IMR-90 (cell line): ENCODE measurements around the gene TEAD4. TPM values are rescaled to one million over a fixed set of nuclear protein-coding genes. Genes with fewer than 3 reads are reported as not detected.

Source experiments
- ATAC-seq: fragments of 200-7000 bp; cut with Tn5 transposase; 2 replicates; pipeline ENCODE4 v1.9.1; 2020; ENCODE audit warnings: low read depth, mild to moderate bottlenecking, moderate library complexity
- BruUV-seq: library from RNA; stranded (reverse); fragments of 400-500 nt; replicated peaks from 2 replicates; lab custom pipeline; 2021; lab: Mats Ljungman, UMichigan
- CTCF ChIA-PET: fragments of 300-600 bp; formaldehyde crosslinking; extraction: SDS; loops from one replicate; lab custom pipeline; 2021; ENCODE audit warnings: antibody characterized with exemption; lab: Yijun Ruan, JAX
- POLR2A ChIA-PET: fragments of 300-600 bp; sonication (Branson Sonifier 250); formaldehyde crosslinking; loops from one replicate; lab custom pipeline; 2022; ENCODE audit warnings: antibody characterized with exemption; ENCODE audit not compliant: unreplicated experiment; lab: Charles Lee
- DNase-seq: peaks from one replicate; pipeline ENCODE4 v3.0.0; 2013
- H2AFZ ChIP-seq: replicated peaks from 2 replicates; pipeline ENCODE3; 2013; ENCODE audit warnings: low read length, mild to moderate bottlenecking; ENCODE audit not compliant: poor library complexity
- H2AK5ac ChIP-seq: 2 replicates; pipeline ENCODE4 v1.6.1; 2013; ENCODE audit warnings: low read depth, low read length, inconsistent platforms
- H2AK9ac ChIP-seq: replicated peaks from 2 replicates; pipeline ENCODE3; 2013; ENCODE audit warnings: mild to moderate bottlenecking, low read depth, low read length, moderate library complexity; ENCODE audit not compliant: poor library complexity
- H2BK120ac ChIP-seq: 2 replicates; pipeline ENCODE4 v1.6.1; 2013; ENCODE audit warnings: low read depth, low read length, inconsistent platforms
- H2BK15ac ChIP-seq: 3 replicates; pipeline ENCODE4 v1.6.1; 2013; ENCODE audit warnings: low read depth, low read length, inconsistent platforms
- H2BK20ac ChIP-seq: 2 replicates; pipeline ENCODE4 v1.6.1; 2013; ENCODE audit warnings: low read depth, mild to moderate bottlenecking, inconsistent platforms, low read length, moderate library complexity
- H2BK5ac ChIP-seq: 2 replicates; pipeline ENCODE4 v1.6.1; 2013; ENCODE audit warnings: mild to moderate bottlenecking, low read depth, low read length, inconsistent platforms; ENCODE audit not compliant: poor library complexity, severe bottlenecking
- H3K14ac ChIP-seq: replicated peaks from 2 replicates; pipeline ENCODE4 v1.6.1; 2013; ENCODE audit warnings: low read depth, low read length, inconsistent platforms
- H3K18ac ChIP-seq: 2 replicates; pipeline ENCODE4 v1.6.1; 2013; ENCODE audit warnings: low read depth, low read length, control low read depth
- H3K23ac ChIP-seq: 2 replicates; pipeline ENCODE4 v1.6.1; 2013; ENCODE audit warnings: low read depth, low read length, inconsistent platforms
- H3K27ac ChIP-seq: 2 replicates; pipeline ENCODE4 v1.5.1; 2013; ENCODE audit warnings: mild to moderate bottlenecking, control low read depth, low read length; ENCODE audit not compliant: insufficient read depth
- H3K27me3 ChIP-seq: 2 replicates; pipeline ENCODE4 v1.6.1; 2013; ENCODE audit warnings: low read length; ENCODE audit not compliant: control insufficient read depth, insufficient read depth
- H3K36me3 ChIP-seq: 2 replicates; pipeline ENCODE4 v1.6.1; 2013; ENCODE audit warnings: low read length, mixed read lengths; ENCODE audit not compliant: control insufficient read depth, insufficient read depth
- H3K4ac ChIP-seq: 2 replicates; pipeline ENCODE4 v1.6.1; 2013; ENCODE audit warnings: low read depth, low read length, inconsistent platforms
- H3K4me1 ChIP-seq: 2 replicates; pipeline ENCODE4 v1.6.1; 2013; ENCODE audit warnings: low read length, mixed read lengths; ENCODE audit not compliant: control insufficient read depth, insufficient read depth
- H3K4me2 ChIP-seq: 2 replicates; pipeline ENCODE4 v1.6.1; 2013; ENCODE audit warnings: low read depth, mild to moderate bottlenecking, control low read depth, low read length, moderate library complexity
- H3K4me3 ChIP-seq: 2 replicates; pipeline ENCODE4 v1.5.1; 2013; ENCODE audit warnings: low read depth, mild to moderate bottlenecking, control low read depth, low read length, moderate library complexity; ENCODE audit not compliant: insufficient read depth
- H3K56ac ChIP-seq: 2 replicates; pipeline ENCODE4 v1.6.1; 2013; ENCODE audit warnings: low read length, inconsistent platforms; ENCODE audit not compliant: insufficient read depth; ENCODE audit errors: extremely low read depth
- H3K79me1 ChIP-seq, 2 experiments: 2 replicates each; pipeline ENCODE4 v1.6.1; 2013; ENCODE audit warnings: low read length in 2 of 2, inconsistent platforms in 1 of 2, low read depth in 1 of 2
- H3K9ac ChIP-seq: 2 replicates; pipeline ENCODE4 v1.6.1; 2013; ENCODE audit warnings: low read depth, low read length, control low read depth
- H3K9me1 ChIP-seq: 2 replicates; pipeline ENCODE4 v1.6.1; 2013; ENCODE audit warnings: low read length, inconsistent platforms; ENCODE audit not compliant: insufficient read depth
- H3K9me3 ChIP-seq: 2 replicates; pipeline ENCODE4 v1.6.1; 2013; ENCODE audit warnings: low read length; ENCODE audit not compliant: control insufficient read depth, insufficient read depth
- H4K20me1 ChIP-seq: 2 replicates; pipeline ENCODE4 v1.6.1; 2013; ENCODE audit warnings: low read length, inconsistent platforms; ENCODE audit not compliant: insufficient read depth
- H4K5ac ChIP-seq: 2 replicates; pipeline ENCODE4 v1.6.1; 2013; ENCODE audit warnings: mild to moderate bottlenecking, low read depth, low read length, control low read depth
- H4K8ac ChIP-seq, 2 experiments: 2 replicates each; pipeline ENCODE4 v1.6.1; 2013; ENCODE audit warnings: low read depth in 2 of 2, low read length in 2 of 2, control low read depth in 1 of 2, inconsistent platforms in 1 of 2
- H4K91ac ChIP-seq: 2 replicates; pipeline ENCODE4 v1.6.1; 2013; ENCODE audit warnings: low read depth, low read length, inconsistent platforms; ENCODE audit not compliant: insufficient read depth
- BHLHE40 ChIP-seq: fragments of 150-350 bp; IDR thresholded peaks from 2 replicates; pipeline ENCODE4 v1.6.1; 2016; ENCODE audit warnings: mild to moderate bottlenecking, low read depth, low read length
- CEBPB ChIP-seq: IDR thresholded peaks from 2 replicates; pipeline ENCODE4 v1.6.1; 2012; ENCODE audit warnings: low read depth, low read length, improper control_type of control experiment
- CHD1 ChIP-seq: IDR thresholded peaks from 2 replicates; pipeline ENCODE4 v1.6.1; 2012; ENCODE audit warnings: low read depth, low read length, improper control_type of control experiment
- CTCF ChIP-seq: conservative IDR thresholded peaks from 2 replicates; pipeline ENCODE4 v1.5.1; 2012; ENCODE audit warnings: mild to moderate bottlenecking, low read depth, low read length, improper control_type of control experiment
- ELK1 ChIP-seq: fragments of 150-350 bp; IDR thresholded peaks from 2 replicates; pipeline ENCODE4 v1.6.1; 2016; ENCODE audit warnings: low read depth, mild to moderate bottlenecking, low read length, moderate library complexity, borderline replicate concordance
- FOS ChIP-seq: fragments of 150-350 bp; IDR thresholded peaks from 2 replicates; pipeline ENCODE4 v1.6.1; 2016; ENCODE audit warnings: low read depth, low read length
- MAFK ChIP-seq: IDR thresholded peaks from 2 replicates; pipeline ENCODE4 v1.6.1; 2012; ENCODE audit warnings: low read depth, low read length, improper control_type of control experiment
- MAZ ChIP-seq: IDR thresholded peaks from 2 replicates; pipeline ENCODE4 v1.6.1; 2012; ENCODE audit warnings: low read depth, mild to moderate bottlenecking, low read length, improper control_type of control experiment, moderate library complexity, borderline replicate concordance
- MXI1 ChIP-seq: IDR thresholded peaks from 2 replicates; pipeline ENCODE4 v1.6.1; 2012; ENCODE audit warnings: low read depth, mild to moderate bottlenecking, low read length, moderate library complexity, borderline replicate concordance
- NFE2L2 ChIP-seq: fragments of 150-350 bp; IDR thresholded peaks from 2 replicates; pipeline ENCODE4 v1.6.1; 2016; ENCODE audit warnings: low read depth, mild to moderate bottlenecking, low read length
- POLR2A ChIP-seq: IDR thresholded peaks from 2 replicates; pipeline ENCODE4 v1.6.1; 2012; ENCODE audit warnings: mild to moderate bottlenecking, low read depth, low read length
- RAD21 ChIP-seq: IDR thresholded peaks from 2 replicates; pipeline ENCODE4 v1.6.1; 2012; ENCODE audit warnings: low read length, improper control_type of control experiment
- RCOR1 ChIP-seq: IDR thresholded peaks from 2 replicates; pipeline ENCODE4 v1.6.1; 2012; ENCODE audit warnings: mild to moderate bottlenecking, low read length, improper control_type of control experiment; ENCODE audit not compliant: insufficient replicate concordance
- RFX5 ChIP-seq: IDR thresholded peaks from 2 replicates; pipeline ENCODE4 v1.8.0; 2012; ENCODE audit warnings: low read depth, mild to moderate bottlenecking, low read length, moderate library complexity
- SMC3 ChIP-seq: fragments of 150-350 bp; IDR thresholded peaks from 2 replicates; pipeline ENCODE4 v1.6.1; 2016; ENCODE audit warnings: low read depth, mild to moderate bottlenecking, antibody characterized with exemption, low read length, moderate library complexity
- WGBS, 2 experiments: methylation state at CpG; one replicate each; pipeline versions ENCODE4 v1.1.5 to v1.1.7; 2013; ENCODE audit warnings: missing lambda C conversion rate in 2 of 2; ENCODE audit not compliant: insufficient read length in 1 of 2; ENCODE audit errors: extremely low coverage in 2 of 2; 5-methylcytosine and 5-hydroxymethylcytosine counted together
- dilution Hi-C: fragments of 300-500 bp; cut with HindIII; formaldehyde crosslinking; loops from one replicate; pipeline ENCODE4 v1.14.3; 2018; ENCODE audit warnings: low sequenced_read_pairs; ENCODE audit not compliant: unreplicated experiment
- in situ Hi-C: fragments of 300-500 bp; cut with MboI; formaldehyde crosslinking; loops from 3 replicates; pipeline ENCODE4 v1.14.3; 2019; ENCODE audit warnings: low sequenced_read_pairs, inconsistent platforms, mixed read lengths
- intact Hi-C: fragments of 100-400 bp; cut with micrococcal nuclease; formaldehyde crosslinking; loops from 2 replicates; pipeline ENCODE4 v1.10.0; 2022
- polyA plus RNA-seq, 3 experiments: library from polyadenylated mRNA; depleted of rRNA; stranded (reverse); fragments of >200 nt; gene quantifications; 2 replicates each; pipeline ENCODE4 v1.2.3, GENCODE V29; 2012; ENCODE audit warnings: low replicate concordance in 1 of 3
- total RNA-seq: library from RNA; depleted of rRNA; stranded (reverse); fragments of >200 nt; gene quantifications from 2 replicates; pipeline ENCODE4 v1.2.3, GENCODE V29; 2012
- TF ChIP-seq, protein P1 (sequence below): fragments of 150-350 bp; IDR thresholded peaks from 2 replicates; pipeline ENCODE4 v1.6.1; 2017; ENCODE audit warnings: mild to moderate bottlenecking, antibody characterized with exemption, low read length, low read depth

The TEAD4 gene
- total and polyA plus RNA-seq, 2 of the 4 experiments (the other 2 are of a cell fraction) = 8.8 to 24.9 TPM

DNA sequence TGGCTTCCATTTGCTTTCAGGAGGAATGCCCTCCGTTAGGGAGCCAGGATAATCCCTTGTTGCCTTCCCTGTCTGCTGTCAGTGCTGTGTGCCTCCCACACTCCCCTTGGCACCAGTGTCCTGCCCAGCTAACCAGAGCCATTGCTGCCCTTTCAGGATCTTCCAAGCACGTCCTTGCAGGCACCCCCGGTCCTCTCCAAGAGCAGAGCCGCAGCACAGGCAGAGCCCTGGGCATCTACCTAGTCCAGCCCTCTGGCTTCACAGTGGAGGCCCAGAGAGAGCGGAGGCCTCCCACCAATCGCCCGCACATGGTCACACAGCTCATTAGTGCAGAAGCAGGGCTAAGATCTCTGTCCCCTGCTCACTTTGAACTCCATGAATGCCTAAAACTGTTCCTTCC lies 79.0 kb downstream of the TEAD4 start:
- POLR2A ChIA-PET = no interaction called here
- BruUV-seq = no TSS peak

More for the DNA sequence above, 79.0 kb downstream of the TEAD4 start:
- H3K79me1 ChIP-seq = no peaks in the 10 kb centered on the region; a peak in 1 of 4 replicates
- H3K9ac ChIP-seq = no peak overlapping the region
- no peaks in the 10 kb centered on the region for H3K9me3 ChIP-seq
- H4K5ac ChIP-seq = no peak overlapping the region
- no peak overlapping the region for H3K4ac ChIP-seq
- no peak overlapping the region for H4K8ac ChIP-seq
- no peak overlapping the region for H3K14ac ChIP-seq
- H3K56ac ChIP-seq = no peak overlapping the region
- peaks cover 3% of the 10 kb centered on the region; the same call in 1 of the 2 replicates for H3K4me1 ChIP-seq
- H2BK120ac ChIP-seq = no peak overlapping the region
- H3K36me3 ChIP-seq = peaks cover 19% of the 10 kb centered on the region
- in situ Hi-C loops = loop anchor here (10.0 kb wide), 1 partner anchor 183 kb away; the partner anchor contains the start of gene TEX52
- H2AFZ ChIP-seq = no peak overlapping the region
- no peaks in the 10 kb centered on the region for H3K9me1 ChIP-seq
- CTCF ChIA-PET = no interaction called here
- dilution Hi-C loops = no loop called here
- H3K23ac ChIP-seq = no peak overlapping the region
- H3K27me3 ChIP-seq = no peaks in the 10 kb centered on the region
- no peak overlapping the region for H4K91ac ChIP-seq
- intact Hi-C loops = no loop called here
- H2BK20ac ChIP-seq = no peak overlapping the region
- H2BK15ac ChIP-seq = no peak overlapping the region
- H3K27ac ChIP-seq = no peak overlapping the region
- ATAC-seq = no peak
- DNase-seq = no peak
- H2AK9ac ChIP-seq = no peak overlapping the region
- 92% methylated on average over 6 of the region's 7 CpGs; no CpG with 5 or more reads in 1 of the 2 experiments for WGBS, 2 experiments
- no peak overlapping the region for H3K4me2 ChIP-seq
- no peak overlapping the region for H3K18ac ChIP-seq
- no peak overlapping the region for H2AK5ac ChIP-seq
- peaks cover 3% of the 10 kb centered on the region; the same call in 1 of the 2 replicates for H4K20me1 ChIP-seq
- no peak overlapping the region for H3K4me3 ChIP-seq
- H2BK5ac ChIP-seq = no peak overlapping the region
- TF ChIP-seq RAD21 (no peak), POLR2A (no peak), CTCF (no peak), CEBPB (no peak), ELK1 (no peak), RFX5 (no peak), BHLHE40 (no peak), SMC3 (no peak), MAFK (no peak), CHD1 (no peak), FOS (no peak), MXI1 (no peak), NFE2L2 (no peak), MAZ (no peak), RCOR1 (no peak)
- TF ChIP-seq, protein P1, sequence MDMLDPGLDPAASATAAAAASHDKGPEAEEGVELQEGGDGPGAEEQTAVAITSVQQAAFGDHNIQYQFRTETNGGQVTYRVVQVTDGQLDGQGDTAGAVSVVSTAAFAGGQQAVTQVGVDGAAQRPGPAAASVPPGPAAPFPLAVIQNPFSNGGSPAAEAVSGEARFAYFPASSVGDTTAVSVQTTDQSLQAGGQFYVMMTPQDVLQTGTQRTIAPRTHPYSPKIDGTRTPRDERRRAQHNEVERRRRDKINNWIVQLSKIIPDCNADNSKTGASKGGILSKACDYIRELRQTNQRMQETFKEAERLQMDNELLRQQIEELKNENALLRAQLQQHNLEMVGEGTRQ = no peak
